GM21529 (cell line): Measurements from ENCODE around the gene ITPRIPL1.

Source experiments
- ATAC-seq: cut with Tn5 transposase; IDR thresholded peaks from one replicate; pipeline ENCODE4 v1.9.1; 2021; ENCODE audit not compliant: unreplicated experiment

ITPRIPL1 gene

GRCh38 chr2:96320728-96321622 lies 4.1 kb upstream of the ITPRIPL1 start:
- peak; percentile 30 for ATAC-seq

GRCh38 chr2:96323849-96324248 lies 1.3 kb upstream of the ITPRIPL1 start:
- ATAC-seq = no peak

- ATAC-seq = no peak
These were observed 436 bp upstream of the ITPRIPL1 start for GRCh38 chr2:96324721-96325040.

- no peak for ATAC-seq
These were observed 753 bp downstream of the ITPRIPL1 start for GRCh38 chr2:96325884-96326255.

- no peak for ATAC-seq
These were observed 1.4 kb downstream of the ITPRIPL1 start for GRCh38 chr2:96326564-96326963.

- ATAC-seq = no peak
These were observed 2.1 kb downstream of the ITPRIPL1 start for GRCh38 chr2:96326990-96327820.

- no peak for ATAC-seq
These were observed 4.3 kb downstream of the ITPRIPL1 start for GRCh38 chr2:96329456-96329855.

- ATAC-seq = no peak
These were observed 4.8 kb downstream of the ITPRIPL1 start for GRCh38 chr2:96329874-96330273.

- no peak for ATAC-seq
These were observed 5.3 kb downstream of the ITPRIPL1 start for GRCh38 chr2:96330407-96330806.

- no peak for ATAC-seq
These were observed 8.6 kb downstream of the ITPRIPL1 start for GRCh38 chr2:96333708-96334107.

- ATAC-seq = no peak
These were observed 11.1 kb downstream of the ITPRIPL1 start for GRCh38 chr2:96336104-96336775.

GRCh38 chr2:96336873-96337272 lies 11.8 kb downstream of the ITPRIPL1 start:
- ATAC-seq = no peak

- no peak for ATAC-seq
These were observed 15.6 kb downstream of the ITPRIPL1 start for GRCh38 chr2:96340493-96341414.

- no peak for ATAC-seq
These were observed 16.5 kb downstream of the ITPRIPL1 start for GRCh38 chr2:96341641-96342040.

- ATAC-seq = no peak
These were observed 17.0 kb downstream of the ITPRIPL1 start for GRCh38 chr2:96342085-96342484.

- ATAC-seq = peak; percentile 83
These were observed 18.9 kb downstream of the ITPRIPL1 start for GRCh38 chr2:96344011-96344410.

GRCh38 chr2:96345438-96345837 lies 20.3 kb downstream of the ITPRIPL1 start:
- ATAC-seq = no peak

- ATAC-seq = no peak
These were observed 20.8 kb downstream of the ITPRIPL1 start for GRCh38 chr2:96345868-96346462.

- ATAC-seq = no peak
These were observed 22.3 kb downstream of the ITPRIPL1 start for GRCh38 chr2:96347395-96347794.

GRCh38 chr2:96353032-96353561 lies 28.0 kb downstream of the ITPRIPL1 start:
- ATAC-seq = no peak
